Smooth muscle cell (in vitro differentiated cells): ENCODE measurements around the gene ST3GAL4. TPM values are rescaled to one million over a fixed set of nuclear protein-coding genes. Genes with fewer than 3 reads are reported as not detected.

ENCODE experiments used
- DNase-seq: peaks from one replicate; lab custom pipeline; 2025; ENCODE audit not compliant: unreplicated experiment; lab: John Stamatoyannopoulos, UW
- H2AFZ ChIP-seq: fragments of 200-600 bp; sonication (generic); 2 replicates; pipeline ENCODE4 v1.6.0; 2016; ENCODE audit warnings: antibody characterized with exemption, low read depth, mild to moderate bottlenecking
- H3F3A ChIP-seq: fragments of 200-600 bp; sonication (generic); 2 replicates; pipeline ENCODE4 v1.6.0; 2017; ENCODE audit warnings: antibody characterized with exemption, low read depth
- H3K27ac ChIP-seq: fragments of 200-600 bp; sonication (generic); 2 replicates; pipeline ENCODE4 v1.5.1; 2016; ENCODE audit warnings: low read depth, mild to moderate bottlenecking
- H3K27me3 ChIP-seq: fragments of 200-600 bp; sonication (generic); 2 replicates; pipeline ENCODE4 v1.6.1; 2016; ENCODE audit warnings: low read depth, mild to moderate bottlenecking
- H3K36me3 ChIP-seq: fragments of 200-600 bp; sonication (generic); 2 replicates; pipeline ENCODE4 v1.5.1; 2016; ENCODE audit warnings: low read depth
- H3K4me1 ChIP-seq: fragments of 200-600 bp; sonication (generic); 2 replicates; pipeline ENCODE4 v1.5.1; 2016; ENCODE audit warnings: low read depth
- H3K4me2 ChIP-seq: fragments of 200-600 bp; sonication (generic); 2 replicates; pipeline ENCODE4 v1.6.0; 2016; ENCODE audit warnings: mild to moderate bottlenecking
- H3K4me3 ChIP-seq: fragments of 200-600 bp; sonication (generic); 2 replicates; pipeline ENCODE4 v1.5.1; 2016; ENCODE audit warnings: mild to moderate bottlenecking
- H3K79me2 ChIP-seq: fragments of 200-600 bp; sonication (generic); 2 replicates; pipeline ENCODE4 v1.6.0; 2016; ENCODE audit warnings: low read depth, mild to moderate bottlenecking
- H3K9ac ChIP-seq: fragments of 200-600 bp; sonication (generic); 2 replicates; pipeline ENCODE4 v1.6.0; 2016; ENCODE audit warnings: low read depth
- H3K9me3 ChIP-seq: fragments of 200-600 bp; sonication (generic); replicated peaks from 2 replicates; pipeline ENCODE4 v1.5.1; 2016; ENCODE audit warnings: low read depth
- H4K20me1 ChIP-seq: fragments of 200-600 bp; sonication (generic); 2 replicates; pipeline ENCODE4 v1.6.0; 2016; ENCODE audit warnings: low read depth
- CTCF ChIP-seq: fragments of 200-600 bp; sonication (generic); IDR thresholded peaks from 2 replicates; pipeline ENCODE4 v1.5.1; 2017; ENCODE audit warnings: borderline replicate concordance, mild to moderate bottlenecking, antibody characterized with exemption; ENCODE audit not compliant: insufficient read depth, poor library complexity, severe bottlenecking
- WGBS: methylation state at CpG from one replicate; pipeline ENCODE4 v1.1.7; 2016; ENCODE audit warnings: low lambda C conversion rate; 5-methylcytosine and 5-hydroxymethylcytosine counted together
- polyA plus RNA-seq: library from polyadenylated mRNA; unstranded; fragments of >200 nt; fragmentation: Nextera tagmentation; extraction: Ambion mirVana; gene quantifications from 2 replicates; pipeline ENCODE4 v1.2.1, GENCODE V29; 2016
- total RNA-seq: library from RNA; depleted of rRNA; stranded (reverse); fragments of >200 nt; gene quantifications from 2 replicates; pipeline ENCODE4 v1.2.3, GENCODE V29; 2014

ST3GAL4 gene
- total and polyA plus RNA-seq, 2 experiments from 2014 or later, result 60.3 to 60.9 TPM

DNA sequence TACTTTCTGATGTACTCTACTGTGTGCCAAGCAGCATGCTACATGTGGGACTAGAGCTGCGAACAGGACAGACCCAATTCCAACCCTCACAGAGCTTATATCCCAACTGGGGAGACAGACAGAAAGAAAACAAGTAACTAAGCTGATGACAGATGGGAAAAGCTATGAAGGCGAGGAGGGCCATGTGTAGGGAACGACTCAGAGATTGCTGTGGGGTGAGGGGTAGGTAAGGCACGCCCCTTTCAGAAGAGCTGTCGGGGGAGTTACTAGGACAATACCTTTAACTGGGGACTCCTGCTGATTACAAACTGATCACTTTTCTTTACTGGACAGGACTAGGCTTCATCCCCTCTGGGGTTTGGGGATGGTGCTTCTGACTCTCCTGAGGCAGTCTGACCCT, 48.9 kb downstream of the ST3GAL4 start:
- Histone ChIP-seq H3K79me2 (peaks cover 15% of the 10 kb centered on the region), H3K4me2 (peak overlapping the region; percentile 37), H2AFZ (no peak overlapping the region), H3F3A (no peaks in the 10 kb centered on the region), H3K27me3 (no peaks in the 10 kb centered on the region), H3K9ac (no peak overlapping the region), H3K4me3 (no peak overlapping the region), H3K36me3 (no peaks in the 10 kb centered on the region), H3K9me3 (no peaks in the 10 kb centered on the region), H4K20me1 (peaks cover 67% of the 10 kb centered on the region), H3K4me1 (peaks cover 24% of the 10 kb centered on the region), H3K27ac (peak overlapping the region; percentile 58)
- DNase-seq, result no peak
- TF ChIP-seq CTCF, result no peak
- whole genome bisulfite sequencing, result 44% methylated on average over 5 of the region's 5 CpGs

DNA sequence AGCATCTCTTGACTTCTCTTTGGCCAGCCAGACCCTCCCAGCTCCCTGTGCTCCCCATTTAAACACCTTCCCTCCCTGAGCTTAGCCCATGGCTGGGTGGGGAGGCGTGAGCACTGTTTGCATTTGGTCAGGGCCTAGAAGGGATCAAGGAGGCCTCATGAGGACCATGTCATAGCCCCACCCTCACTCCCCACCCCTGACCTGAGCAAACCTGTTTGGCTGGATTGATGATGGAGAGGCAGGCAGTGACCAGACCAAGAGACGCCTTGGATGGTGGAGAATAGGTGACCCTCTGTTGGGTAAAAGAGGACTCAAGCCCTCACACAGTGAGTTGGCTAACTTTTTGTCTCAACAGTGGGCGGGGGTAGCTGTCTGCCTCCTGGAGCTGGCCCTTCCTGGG, 49.9 kb downstream of the ST3GAL4 start:
- 76% methylated on average over 3 of the region's 3 CpGs for WGBS

DNA sequence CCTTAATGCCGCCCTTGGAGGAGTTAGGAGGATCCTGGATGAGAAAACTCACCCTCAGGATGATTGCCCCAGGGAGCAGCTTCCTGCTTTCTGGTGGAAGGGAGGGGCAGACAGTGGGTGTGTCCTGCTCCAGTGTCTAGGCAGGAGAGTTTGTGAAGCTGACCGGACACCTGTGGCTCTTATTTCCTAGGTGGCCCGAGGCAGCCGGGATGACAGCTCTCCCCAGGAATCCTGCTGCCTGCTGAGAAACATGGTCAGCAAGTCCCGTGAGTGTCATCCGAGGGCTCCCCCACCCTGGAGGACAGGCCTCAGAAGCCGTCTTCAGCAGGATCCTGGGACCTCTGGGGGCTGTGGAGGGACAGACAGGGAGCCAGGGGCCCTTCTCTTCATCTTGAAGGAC, 50.4 kb downstream of the ST3GAL4 start:
- H3K9me3 ChIP-seq, result no peaks in the 10 kb centered on the region
- peak overlapping the region; percentile 35 for H3K27ac ChIP-seq
- H3K4me2 ChIP-seq, result no peak overlapping the region
- H3K4me3 ChIP-seq, result no peak overlapping the region
- no peaks in the 10 kb centered on the region for H3F3A ChIP-seq
- H2AFZ ChIP-seq, result no peak overlapping the region
- peaks cover 24% of the 10 kb centered on the region for H3K4me1 ChIP-seq
- DNase-seq, result no peak
- no peaks in the 10 kb centered on the region for H3K27me3 ChIP-seq
- peaks cover 15% of the 10 kb centered on the region for H3K79me2 ChIP-seq
- peak overlapping the region; percentile 17 for H3K9ac ChIP-seq
- TF ChIP-seq CTCF, result no peak
- H4K20me1 ChIP-seq, result peaks cover 63% of the 10 kb centered on the region
- no peaks in the 10 kb centered on the region for H3K36me3 ChIP-seq
- 92% methylated on average over 7 of the region's 7 CpGs for WGBS

More for the DNA sequence above, 49.9 kb downstream of the ST3GAL4 start:
- peak overlapping the region; percentile 35 for H3K27ac ChIP-seq
- peaks cover 15% of the 10 kb centered on the region for H3K79me2 ChIP-seq
- peaks cover 24% of the 10 kb centered on the region for H3K4me1 ChIP-seq
- H3F3A ChIP-seq, result no peaks in the 10 kb centered on the region
- H3K9me3 ChIP-seq, result no peaks in the 10 kb centered on the region
- H4K20me1 ChIP-seq, result peaks cover 67% of the 10 kb centered on the region
- H3K4me2 ChIP-seq, result no peak overlapping the region
- DNase-seq, result no peak
- peak overlapping the region; percentile 17 for H3K9ac ChIP-seq
- no peak overlapping the region for H2AFZ ChIP-seq
- no peaks in the 10 kb centered on the region for H3K36me3 ChIP-seq
- no peak for TF ChIP-seq CTCF
- H3K27me3 ChIP-seq, result no peaks in the 10 kb centered on the region
- no peak overlapping the region for H3K4me3 ChIP-seq

DNA sequence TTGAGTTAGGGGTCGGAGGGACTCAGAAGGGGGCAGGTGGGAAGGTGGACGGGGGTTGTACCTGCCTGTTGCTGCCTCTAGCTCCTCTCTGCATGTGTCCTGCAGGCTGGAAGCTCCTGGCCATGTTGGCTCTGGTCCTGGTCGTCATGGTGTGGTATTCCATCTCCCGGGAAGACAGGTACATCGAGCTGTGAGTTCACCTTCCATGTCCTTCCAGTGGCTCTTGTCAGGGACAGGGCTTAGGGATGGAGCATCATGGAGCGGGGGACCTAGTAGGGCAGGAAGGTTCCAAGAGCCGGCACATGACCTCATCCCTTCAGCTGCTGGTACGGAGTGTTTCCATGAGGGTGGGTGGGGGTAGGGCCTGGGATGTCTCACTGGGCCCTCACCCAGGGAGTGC, 50.9 kb downstream of the ST3GAL4 start:
- peaks cover 24% of the 10 kb centered on the region for H3K4me1 ChIP-seq
- H3K9me3 ChIP-seq, result no peaks in the 10 kb centered on the region
- WGBS, result over 99% methylated on average over 8 of the region's 8 CpGs
- no peak overlapping the region for H3K4me2 ChIP-seq
- H4K20me1 ChIP-seq, result peaks cover 59% of the 10 kb centered on the region
- H2AFZ ChIP-seq, result no peak overlapping the region
- H3K27ac ChIP-seq, result peak overlapping the region; percentile 35
- no peak for DNase-seq
- H3K27me3 ChIP-seq, result no peaks in the 10 kb centered on the region
- H3K79me2 ChIP-seq, result peaks cover 13% of the 10 kb centered on the region
- H3K9ac ChIP-seq, result no peak overlapping the region
- TF ChIP-seq CTCF, result no peak
- H3F3A ChIP-seq, result no peaks in the 10 kb centered on the region
- H3K4me3 ChIP-seq, result no peak overlapping the region
- H3K36me3 ChIP-seq, result no peaks in the 10 kb centered on the region
